ENCODE data around the gene SH2D1B. TPM values are rescaled to one million over a fixed set of nuclear protein-coding genes. Genes with fewer than 3 reads are reported as not detected.

Gene SH2D1B
- total RNA-seq, 1 experiment from 2014 or later: not detected

DNA sequence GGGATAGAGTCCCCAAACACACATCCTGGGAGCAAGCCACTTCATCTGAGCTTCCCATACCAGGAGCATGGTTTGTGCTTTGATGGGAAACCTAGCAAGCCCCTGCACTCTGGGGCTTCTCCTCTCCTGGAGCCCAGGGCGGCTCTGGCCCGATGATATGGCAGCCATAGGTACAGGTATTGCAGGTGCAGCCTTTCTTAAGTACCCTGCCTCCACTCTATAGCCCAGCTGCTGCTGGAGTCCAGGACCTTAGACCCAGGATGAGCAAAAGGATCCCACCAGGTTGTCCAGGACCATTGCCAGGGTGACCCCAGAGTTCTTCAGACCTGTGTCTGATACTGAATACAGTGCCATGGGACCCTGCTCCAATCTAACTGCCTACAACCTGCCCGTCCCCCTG, 26.2 kb downstream of the SH2D1B start:
- DNase-seq (ENCODE audit: low read depth): no peak
- in situ Hi-C loops (cut with HindIII; ENCODE audit: low pct_unique_long_range_greater_than_20kb, low sequenced_read_pairs): no loop called here

DNA sequence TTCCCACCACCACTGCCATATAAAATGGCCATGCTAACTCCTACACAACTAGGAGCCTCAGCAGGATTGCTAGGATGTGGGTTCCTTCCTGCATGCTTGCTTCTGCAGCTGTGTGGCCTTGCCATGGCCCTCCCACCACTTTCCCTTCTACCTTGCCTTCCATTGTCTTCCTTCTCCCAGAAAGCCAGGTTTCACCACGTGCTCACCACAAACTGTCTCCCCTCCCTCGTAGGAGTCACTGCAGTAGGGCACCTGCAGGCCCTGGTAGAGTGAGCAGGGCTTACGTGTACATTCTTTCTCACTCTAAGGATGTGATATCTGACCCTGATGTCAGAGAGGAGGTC, 26.7 kb downstream of the SH2D1B start:
- in situ Hi-C loops (cut with HindIII; ENCODE audit: low pct_unique_long_range_greater_than_20kb, low sequenced_read_pairs): no loop called here
- no peak for DNase-seq (ENCODE audit: low read depth)

DNA sequence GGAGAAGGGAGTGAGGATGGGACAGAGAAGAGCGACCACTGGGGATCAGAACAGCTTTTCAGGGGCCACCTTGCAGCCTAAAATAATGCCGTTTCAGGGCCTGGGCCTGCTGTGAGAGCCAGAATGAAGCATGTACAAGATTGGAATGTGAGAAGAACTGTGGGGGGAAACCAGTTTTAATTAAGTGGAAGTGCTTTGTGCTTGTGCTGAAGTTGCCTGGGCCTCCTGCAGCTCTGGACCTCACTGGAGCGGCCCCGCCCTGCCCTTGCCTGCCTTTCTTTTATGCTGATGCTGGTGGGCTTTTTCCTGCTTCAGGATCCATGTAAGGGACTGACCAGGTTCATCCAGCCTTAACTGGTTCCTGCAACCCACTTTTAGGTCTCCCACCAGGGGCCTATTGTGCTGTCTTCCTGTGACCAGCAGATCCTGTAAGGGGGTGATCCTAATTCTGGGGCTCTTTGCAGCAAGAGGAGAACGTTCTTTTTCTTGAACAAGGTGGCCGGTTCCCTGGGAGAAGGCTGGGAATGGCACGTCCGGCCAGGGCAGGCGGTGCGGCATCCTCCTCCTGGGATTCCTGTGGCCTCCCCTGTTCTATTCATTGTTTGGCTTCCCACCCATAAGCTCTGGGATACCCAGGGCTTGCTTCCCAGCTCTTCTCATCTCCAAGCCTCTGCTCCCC, 27.2 kb downstream of the SH2D1B start:
- in situ Hi-C loops (cut with HindIII; ENCODE audit: low pct_unique_long_range_greater_than_20kb, low sequenced_read_pairs): no loop called here
- DNase-seq (ENCODE audit: low read depth): no peak

DNA sequence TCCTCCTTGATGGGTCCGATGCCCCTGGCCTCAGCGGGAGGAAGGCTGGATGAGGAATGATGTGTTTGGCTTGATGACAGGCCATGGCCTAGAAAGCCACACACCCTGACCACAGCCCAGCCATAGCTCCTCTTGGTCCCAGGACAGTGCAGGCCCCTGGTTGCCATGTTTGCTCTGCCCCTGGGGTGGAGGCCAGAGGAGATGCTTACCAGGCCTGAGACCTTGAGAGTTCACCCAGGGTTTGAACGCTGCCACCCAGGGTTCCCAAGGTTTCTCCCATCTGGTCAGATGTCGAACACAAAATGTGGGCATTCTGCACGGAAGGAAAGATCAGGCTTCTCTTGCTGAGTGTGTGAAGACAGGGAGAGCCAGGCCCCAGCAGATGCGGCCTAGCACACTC, 27.8 kb downstream of the SH2D1B start:
- DNase-seq (ENCODE audit: low read depth): no peak
- in situ Hi-C loops (cut with HindIII; ENCODE audit: low pct_unique_long_range_greater_than_20kb, low sequenced_read_pairs): no loop called here

DNA sequence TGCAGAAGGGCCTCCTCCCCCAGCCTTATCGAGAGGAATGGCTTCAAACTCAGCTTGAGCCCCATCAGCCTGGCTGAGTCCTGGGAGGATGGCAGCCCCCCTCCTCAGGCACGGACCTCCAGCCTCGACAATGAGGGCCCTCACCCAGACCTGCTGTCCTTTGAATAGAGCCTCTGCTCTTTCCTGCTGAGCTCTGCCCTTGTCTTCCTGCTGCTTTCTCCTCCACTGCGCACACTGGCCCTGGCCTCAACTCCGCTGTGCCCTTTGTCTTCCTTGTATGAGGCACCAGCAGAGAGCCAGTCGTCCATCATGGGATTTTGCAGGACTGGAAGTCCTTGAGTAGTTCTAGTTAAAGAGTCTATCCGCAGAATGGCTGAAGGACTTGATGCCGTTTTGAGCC, 28.4 kb downstream of the SH2D1B start:
- DNase-seq (ENCODE audit: low read depth): no peak
- in situ Hi-C loops (cut with HindIII; ENCODE audit: low pct_unique_long_range_greater_than_20kb, low sequenced_read_pairs): no loop called here

DNA sequence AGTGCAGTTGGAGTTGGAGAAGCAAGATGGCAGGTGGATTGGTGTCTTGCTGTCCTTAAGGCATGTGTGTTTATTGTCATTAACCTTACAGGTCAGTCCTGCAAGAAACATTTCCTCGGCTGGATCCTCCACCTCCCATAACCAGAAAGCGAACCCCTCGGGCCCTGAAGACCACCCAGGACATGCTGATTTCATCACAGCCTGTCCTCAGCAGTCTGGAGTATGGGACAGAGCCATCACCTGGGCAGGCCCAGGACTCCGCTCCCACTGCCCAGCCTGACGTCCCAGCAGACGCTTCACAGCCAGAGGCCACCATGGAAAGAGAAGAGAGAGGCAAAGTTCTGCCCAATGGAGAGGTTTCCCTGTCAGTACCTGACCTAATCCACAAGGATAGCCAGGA, 28.8 kb downstream of the SH2D1B start:
- no peak for DNase-seq (ENCODE audit: low read depth)
- in situ Hi-C loops (cut with HindIII; ENCODE audit: low pct_unique_long_range_greater_than_20kb, low sequenced_read_pairs): no loop called here

DNA sequence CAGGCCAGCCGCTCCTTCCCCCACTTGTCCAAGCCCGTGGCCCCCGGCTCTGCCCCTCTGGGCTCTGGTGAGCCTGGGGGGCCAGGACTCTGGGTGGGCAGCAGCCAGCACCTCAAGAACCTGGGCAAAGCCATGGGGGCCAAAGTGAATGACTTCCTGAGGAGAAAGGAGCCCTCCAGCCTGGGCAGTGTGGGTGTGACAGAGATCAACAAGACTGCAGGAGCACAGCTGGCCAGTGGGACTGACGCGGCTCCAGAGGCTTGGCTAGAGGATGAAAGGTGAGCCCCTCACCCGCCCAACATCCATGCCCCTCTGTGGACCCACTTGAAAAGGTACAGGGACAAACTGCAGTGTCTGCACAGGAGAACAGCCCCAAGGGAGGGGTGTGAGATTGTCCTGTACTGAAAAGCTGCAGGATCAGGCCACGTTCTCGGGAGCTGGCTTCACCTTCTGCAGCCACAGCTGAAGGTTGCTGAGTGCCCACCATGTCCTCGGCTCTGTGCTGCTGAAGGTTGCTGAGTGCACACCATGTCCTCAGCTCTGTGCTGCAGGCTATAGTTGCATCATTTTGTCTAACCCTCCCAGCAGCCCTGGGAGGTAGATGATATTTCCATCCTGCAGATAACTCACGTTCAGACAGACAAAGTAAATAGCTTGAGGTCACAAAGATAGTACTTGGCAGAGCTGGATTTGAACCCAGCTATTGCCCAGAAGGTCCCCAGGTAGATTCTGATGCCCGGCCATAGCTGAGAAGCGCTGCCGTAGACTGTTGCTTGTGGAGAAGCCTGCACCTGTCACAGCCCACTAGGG, 29.8 kb downstream of the SH2D1B start:
- in situ Hi-C loops (cut with HindIII; ENCODE audit: low pct_unique_long_range_greater_than_20kb, low sequenced_read_pairs): no loop called here
- no peak for DNase-seq (ENCODE audit: low read depth)

DNA sequence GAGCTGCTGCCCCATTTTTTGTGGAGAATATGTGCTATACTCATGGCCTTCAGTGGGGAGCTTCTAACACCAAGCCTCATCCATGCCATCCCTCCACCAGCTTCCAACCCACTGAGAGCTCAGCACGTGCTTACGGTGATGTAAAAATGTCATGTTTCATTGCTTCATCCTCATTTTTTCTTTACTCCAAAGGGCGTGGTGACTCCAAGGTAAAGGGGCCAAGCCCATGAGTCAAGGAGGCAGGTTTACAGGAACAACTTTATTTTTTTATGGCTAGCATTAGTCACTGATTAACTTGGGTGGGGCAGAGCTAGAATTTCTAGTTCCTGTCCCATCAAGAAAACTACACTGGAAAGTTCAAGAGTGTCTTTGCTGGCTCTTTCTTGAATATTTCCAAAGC, 30.6 kb downstream of the SH2D1B start, which contains the start of gene C1orf226:
Gene C1orf226 (plus strand): TSS at position 346 of the 400 bp plus-strand sequence. CDS start 174 bp downstream, outside the sequence.
- DNase-seq (ENCODE audit: low read depth): peak; percentile 77
- in situ Hi-C loops (cut with HindIII; ENCODE audit: low pct_unique_long_range_greater_than_20kb, low sequenced_read_pairs): no loop called here

DNA sequence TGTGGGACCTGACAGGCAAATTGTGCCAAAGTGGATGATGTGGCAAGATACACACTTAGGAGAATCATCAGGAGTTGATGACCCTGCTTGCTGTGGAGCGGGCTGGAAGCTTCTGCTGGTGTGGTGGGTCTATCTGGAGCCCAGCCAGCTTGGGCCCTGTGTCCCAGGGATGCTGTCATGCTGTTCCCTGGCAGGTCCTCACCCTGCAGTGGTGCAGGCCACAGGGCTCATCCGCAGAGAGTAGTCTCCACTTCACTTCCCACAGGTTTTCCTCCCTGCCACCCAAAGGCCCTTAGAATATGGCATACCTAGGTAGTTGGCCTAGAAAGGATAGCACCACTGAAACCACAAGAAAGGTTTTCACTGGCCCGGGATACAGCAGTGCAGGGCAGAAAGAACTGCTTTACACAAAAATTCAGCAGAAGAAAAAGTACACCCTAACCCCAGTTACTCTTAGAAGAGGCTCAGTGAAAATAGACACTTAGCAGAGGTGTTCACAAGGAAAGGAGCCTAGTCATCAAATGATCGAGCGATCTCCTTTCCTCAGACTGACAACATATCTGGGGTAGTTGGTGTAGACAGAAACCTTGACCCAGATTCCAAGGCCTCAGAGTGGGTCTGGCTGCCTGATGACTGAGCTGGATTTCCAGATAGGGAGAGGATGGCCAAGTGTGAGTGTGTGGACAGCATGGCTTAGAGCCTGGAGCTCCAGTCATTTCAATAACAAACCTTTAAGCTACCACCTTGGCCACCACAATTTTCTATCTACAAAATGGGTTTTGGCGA, 31.7 kb downstream of the SH2D1B start:
- in situ Hi-C loops (cut with HindIII; ENCODE audit: low pct_unique_long_range_greater_than_20kb, low sequenced_read_pairs): no loop called here
- no peak for DNase-seq (ENCODE audit: low read depth)

DNA sequence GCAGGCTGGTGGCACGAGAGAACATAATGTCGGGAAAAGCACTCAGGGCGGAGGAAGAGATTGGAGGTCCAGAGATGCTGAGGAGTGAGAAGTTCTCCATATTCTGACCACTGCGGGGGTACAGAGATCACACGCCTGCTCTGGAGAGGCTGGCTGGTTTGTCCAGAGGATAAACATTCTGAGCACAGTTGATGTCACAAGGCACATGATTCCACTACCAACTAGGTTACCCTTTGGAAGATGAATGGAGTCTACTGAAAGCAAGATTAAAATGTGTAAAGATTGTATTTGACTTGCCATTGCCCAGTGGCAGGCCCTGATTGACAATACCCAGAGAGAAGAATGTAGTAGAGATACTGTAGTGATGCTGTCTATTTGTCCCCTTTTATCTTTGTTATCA, 35.2 kb downstream of the SH2D1B start, which contains the start of gene SPATA46:
Gene SPATA46 (minus strand): TSS at position 164 of the 400 bp plus-strand sequence. CDS start 64 bp downstream, at position 100.
- DNase-seq (ENCODE audit: low read depth): no peak
- in situ Hi-C loops (cut with HindIII; ENCODE audit: low pct_unique_long_range_greater_than_20kb, low sequenced_read_pairs): no loop called here

DNA sequence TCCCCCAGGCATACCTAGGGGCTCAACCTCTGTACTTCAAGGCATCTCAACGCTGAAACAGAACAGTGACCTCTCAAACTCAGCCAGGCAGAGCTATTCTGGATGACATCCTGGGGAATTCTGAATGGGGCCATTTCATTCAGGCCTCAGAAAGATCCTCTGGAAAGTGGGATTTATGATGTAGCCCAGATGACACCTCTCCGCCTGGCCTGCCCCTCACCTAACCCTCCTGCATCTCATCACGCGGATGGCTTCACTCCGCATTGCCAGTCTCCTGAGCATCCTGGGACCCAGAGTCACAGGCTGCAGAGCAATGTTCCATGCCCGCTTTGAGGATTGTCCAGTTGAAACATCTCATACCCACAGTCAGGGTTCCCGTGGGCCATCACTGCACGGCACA, 36.5 kb downstream of the SH2D1B start:
- in situ Hi-C loops (cut with HindIII; ENCODE audit: low pct_unique_long_range_greater_than_20kb, low sequenced_read_pairs): no loop called here
- no peak for DNase-seq (ENCODE audit: low read depth)

DNA sequence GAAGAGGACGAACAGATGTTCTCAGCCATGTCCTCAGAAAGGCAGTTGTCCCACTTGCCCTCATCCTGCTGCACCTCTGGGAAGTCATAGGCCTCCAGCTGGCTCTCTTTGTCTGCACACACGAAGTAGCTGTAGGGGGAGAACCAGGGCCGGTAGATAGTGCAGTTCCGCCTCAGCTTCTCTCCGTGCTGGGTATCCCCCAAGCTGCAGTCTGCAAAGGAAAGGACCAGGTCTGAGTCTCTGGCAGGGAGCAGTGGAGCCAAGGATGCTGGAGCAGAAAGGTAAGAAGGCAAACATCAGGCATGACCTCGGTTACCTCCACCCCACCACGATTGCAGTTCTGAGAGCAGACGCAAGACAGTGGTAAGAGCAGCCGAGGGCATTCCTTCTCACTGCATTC, 37.5 kb downstream of the SH2D1B start:
- no peak for DNase-seq (ENCODE audit: low read depth)

DNA sequence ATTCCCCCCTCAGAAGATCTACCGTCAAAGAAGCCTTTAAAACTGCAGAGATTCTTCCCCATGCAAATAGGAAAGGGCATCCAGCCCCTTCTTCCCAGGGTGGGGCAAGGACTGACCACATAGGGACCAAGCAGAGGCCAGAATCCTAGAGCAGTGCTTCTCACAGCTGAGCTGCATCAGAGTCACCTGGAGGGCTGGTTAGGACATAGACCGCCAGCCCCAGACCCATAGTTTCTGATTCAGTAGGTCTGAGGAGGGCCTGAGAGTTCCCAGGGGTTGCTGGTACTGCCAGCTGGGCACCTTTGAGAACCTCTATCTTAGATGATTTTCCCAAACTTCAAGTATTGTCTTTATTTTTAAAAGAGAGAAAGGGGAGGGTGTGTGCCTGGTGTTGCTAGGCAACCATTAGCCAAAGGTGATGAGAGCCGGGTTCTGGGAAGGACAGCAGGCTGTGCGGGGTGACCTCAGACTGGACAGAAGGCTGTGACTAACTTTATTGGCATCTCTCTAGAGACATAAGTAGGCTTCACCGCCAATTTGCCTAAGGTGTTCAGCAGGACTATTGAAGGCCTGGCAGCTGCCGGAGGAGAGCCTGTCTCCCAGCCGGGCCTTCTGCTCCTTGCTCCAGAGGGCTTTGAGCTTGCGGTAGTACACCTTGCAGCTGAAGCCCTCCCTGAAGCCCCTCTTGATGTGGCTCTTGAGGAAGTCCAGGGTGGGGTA, 38.2 kb downstream of the SH2D1B start:
- peak; percentile 54 for DNase-seq (ENCODE audit: low read depth)
- in situ Hi-C loops (cut with HindIII; ENCODE audit: low pct_unique_long_range_greater_than_20kb, low sequenced_read_pairs): no loop called here

More for the DNA sequence above, 37.5 kb downstream of the SH2D1B start:
- in situ Hi-C loops (cut with HindIII; ENCODE audit: low pct_unique_long_range_greater_than_20kb, low sequenced_read_pairs): no loop called here

DNA sequence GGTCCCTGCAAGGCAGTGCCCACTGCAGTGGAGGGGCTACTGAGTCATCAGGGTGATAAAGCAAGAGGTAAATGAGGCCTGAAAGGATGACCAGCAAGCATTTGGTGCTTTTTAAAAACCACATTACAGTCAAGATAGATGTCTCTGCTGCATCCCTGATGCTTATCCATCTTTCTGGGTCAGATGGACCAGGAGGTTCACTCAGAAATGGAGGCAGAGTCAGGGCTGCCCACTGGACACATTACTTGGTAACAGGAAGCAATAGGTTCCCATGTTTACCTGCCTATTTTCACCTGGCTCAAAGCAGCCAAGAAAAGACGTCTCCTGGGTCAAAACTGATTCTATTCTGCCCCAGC, 38.9 kb downstream of the SH2D1B start:
- no peak for DNase-seq (ENCODE audit: low read depth)
- in situ Hi-C loops (cut with HindIII; ENCODE audit: low pct_unique_long_range_greater_than_20kb, low sequenced_read_pairs): no loop called here

DNA sequence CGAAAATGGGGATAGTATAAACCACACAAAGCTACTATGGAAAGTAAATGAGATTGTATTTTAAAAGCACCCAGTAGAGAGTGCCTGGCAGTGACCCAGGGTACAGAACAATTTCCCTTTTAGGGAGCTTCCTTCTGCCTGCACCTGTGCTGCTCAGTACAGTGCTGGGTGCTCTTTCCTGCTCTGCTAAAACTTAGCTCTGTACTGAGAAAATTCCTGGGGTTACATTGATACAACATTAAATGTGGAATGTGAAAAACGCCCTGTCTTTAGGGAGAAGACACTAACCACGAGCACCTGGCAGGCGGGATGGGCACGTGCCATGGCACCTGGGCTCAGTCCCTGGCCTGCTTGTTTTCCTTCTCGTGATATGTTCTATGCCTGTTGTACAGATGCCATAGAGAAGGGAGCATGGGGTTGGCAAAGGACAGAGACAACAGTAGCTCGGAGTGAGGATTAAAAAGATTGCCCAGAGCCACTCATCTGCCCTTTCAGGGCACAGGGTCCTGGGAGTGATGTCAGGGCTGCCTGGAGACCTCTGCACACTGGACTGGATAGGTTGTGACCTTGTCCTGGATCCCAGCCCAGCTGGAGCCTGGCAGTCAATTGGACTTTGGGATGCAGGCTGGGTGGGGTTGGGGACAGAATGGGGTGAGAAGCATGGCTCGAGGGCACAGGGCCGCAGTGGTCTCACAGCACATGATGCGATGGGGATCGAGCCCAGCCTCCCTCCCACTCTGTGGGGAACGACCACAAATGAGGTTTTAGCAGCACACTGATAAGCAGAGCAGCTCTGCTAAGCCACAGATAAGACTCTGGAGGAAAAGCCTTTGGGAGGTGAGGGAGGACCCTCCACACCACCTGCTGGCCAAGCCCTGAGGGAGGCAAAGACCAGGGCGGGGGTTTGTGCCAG, 39.5 kb downstream of the SH2D1B start:
- no peak for DNase-seq (ENCODE audit: low read depth)
- in situ Hi-C loops (cut with HindIII; ENCODE audit: low pct_unique_long_range_greater_than_20kb, low sequenced_read_pairs): no loop called here

DNA sequence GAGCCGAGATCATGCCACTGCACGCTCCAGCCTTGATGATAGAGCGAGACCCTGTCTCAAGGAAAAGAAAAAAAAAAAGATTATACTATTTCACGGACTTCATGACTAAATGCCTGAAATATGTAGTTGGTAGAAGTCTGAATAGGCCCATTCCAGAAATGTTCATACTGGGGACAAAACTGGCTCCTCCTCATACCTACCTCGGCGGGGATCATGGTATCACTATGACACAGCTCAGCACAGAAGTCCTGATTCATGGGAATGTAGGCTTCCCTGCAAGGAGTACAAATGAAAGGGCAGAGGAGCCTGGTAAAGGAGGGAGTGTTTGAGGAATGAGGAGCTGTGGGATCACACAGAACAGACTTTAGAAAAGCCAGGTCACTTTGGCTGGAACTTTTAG, 40.3 kb downstream of the SH2D1B start:
- no peak for DNase-seq (ENCODE audit: low read depth)
- in situ Hi-C loops (cut with HindIII; ENCODE audit: low pct_unique_long_range_greater_than_20kb, low sequenced_read_pairs): no loop called here

DNA sequence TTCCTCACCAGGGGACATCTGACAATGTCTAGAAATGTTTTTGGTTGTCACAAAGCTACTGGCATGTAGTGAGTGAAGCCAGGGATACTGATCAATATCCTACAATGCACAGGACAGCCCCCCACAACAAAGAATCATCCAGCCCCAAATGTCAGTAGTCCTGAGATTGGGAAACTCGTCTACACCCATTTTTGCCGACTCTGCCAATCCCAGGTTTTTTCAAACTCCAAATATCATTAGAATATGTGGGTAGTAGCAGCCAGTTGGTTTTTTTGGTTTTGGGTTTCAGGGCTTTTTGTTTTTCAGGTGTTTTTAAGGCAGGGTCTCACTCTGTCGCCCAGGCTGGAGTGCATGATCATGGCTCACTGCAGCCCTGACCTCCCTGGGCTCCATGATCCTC, 41.2 kb downstream of the SH2D1B start:
- in situ Hi-C loops (cut with HindIII; ENCODE audit: low pct_unique_long_range_greater_than_20kb, low sequenced_read_pairs): no loop called here
- DNase-seq (ENCODE audit: low read depth): no peak

DNA sequence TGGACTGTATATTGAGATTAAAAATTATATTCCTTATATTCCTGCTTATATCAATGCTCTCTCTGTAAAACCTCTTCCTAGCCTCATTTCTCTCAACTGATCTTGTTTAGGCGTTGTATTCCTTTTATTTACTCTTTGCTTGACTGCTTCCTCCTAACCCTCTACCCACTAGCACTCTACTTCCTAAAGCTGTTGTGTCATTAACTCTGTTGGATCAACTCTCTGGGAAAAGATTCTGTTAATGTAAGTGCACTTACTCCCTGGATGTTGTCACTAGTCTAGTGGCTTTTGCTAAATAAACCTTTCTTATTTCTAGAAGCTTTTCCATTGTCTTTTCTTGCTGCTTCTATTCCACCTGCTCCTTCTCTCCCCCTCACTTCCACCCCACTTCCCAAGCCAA, 41.8 kb downstream of the SH2D1B start:
- DNase-seq (ENCODE audit: low read depth): no peak
- in situ Hi-C loops (cut with HindIII; ENCODE audit: low pct_unique_long_range_greater_than_20kb, low sequenced_read_pairs): no loop called here

Measured in Caki2 (cell line).